ENCODE data around the gene ST6GALNAC3.

GRCh38 chr1:76065270-76065669, 9.3 kb upstream of the ST6GALNAC3 start:
- TF ChIP-seq EZH2phosphoT487 (IDR thresholded peaks at IDR 0.05; ENCODE audit: borderline replicate concordance): no peak
- no peak for TF ChIP-seq CTCF (conservative IDR thresholded peaks at IDR 0.05; ENCODE audit: low read length)

All from Loucy (cell line).